Measurements from ENCODE around the gene HIGD2A. TPM values are rescaled to one million over a fixed set of nuclear protein-coding genes. Genes with fewer than 3 reads are reported as not detected.

The HIGD2A gene
- total RNA-seq, 1 donor from 2014 or later: 105 TPM

GRCh38 chr5:176366232-176366894, 22.2 kb upstream of the HIGD2A start:
- intact Hi-C loops (cut with micrococcal nuclease): loop anchor here (10.0 kb wide), 1 partner anchor 132 kb away; the partner anchor contains the start of gene SIMC1

GRCh38 chr5:176368726-176369125, 19.8 kb upstream of the HIGD2A start:
- intact Hi-C loops (cut with micrococcal nuclease): loop anchor here (10.0 kb wide), 1 partner anchor 134 kb away; the partner anchor contains the start of gene SIMC1

- intact Hi-C loops (cut with micrococcal nuclease): loop anchor here (10.0 kb wide), 1 partner anchor 135 kb away; the partner anchor contains the start of gene SIMC1
Measured at GRCh38 chr5:176369934-176370711, 18.4 kb upstream of the HIGD2A start.

GRCh38 chr5:176371621-176372539, 16.7 kb upstream of the HIGD2A start:
- intact Hi-C loops (cut with micrococcal nuclease): no loop called here

- intact Hi-C loops (cut with micrococcal nuclease): no loop called here
Measured at GRCh38 chr5:176373100-176373818, 15.3 kb upstream of the HIGD2A start.

DNA sequence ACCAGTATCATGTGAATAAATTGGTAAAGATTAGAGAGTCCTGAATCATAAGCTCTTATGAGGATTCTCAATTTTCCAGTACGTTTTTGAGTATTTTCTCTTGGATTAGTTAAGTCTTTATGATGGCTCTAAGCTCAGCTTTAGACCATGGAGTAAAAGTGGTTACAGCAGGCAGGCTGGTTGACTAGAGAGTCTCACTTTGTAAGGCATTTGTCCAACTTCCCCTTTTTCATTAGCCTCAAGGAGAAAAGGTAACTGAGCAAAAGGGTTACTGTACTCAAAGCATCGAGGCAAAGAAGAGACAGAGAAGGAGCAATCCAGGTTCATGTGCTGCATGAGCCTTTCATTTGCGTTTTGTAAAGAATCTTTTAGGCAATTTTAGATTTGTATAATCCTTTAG, 8.7 kb upstream of the HIGD2A start:
- intact Hi-C loops (cut with micrococcal nuclease): no loop called here

DNA sequence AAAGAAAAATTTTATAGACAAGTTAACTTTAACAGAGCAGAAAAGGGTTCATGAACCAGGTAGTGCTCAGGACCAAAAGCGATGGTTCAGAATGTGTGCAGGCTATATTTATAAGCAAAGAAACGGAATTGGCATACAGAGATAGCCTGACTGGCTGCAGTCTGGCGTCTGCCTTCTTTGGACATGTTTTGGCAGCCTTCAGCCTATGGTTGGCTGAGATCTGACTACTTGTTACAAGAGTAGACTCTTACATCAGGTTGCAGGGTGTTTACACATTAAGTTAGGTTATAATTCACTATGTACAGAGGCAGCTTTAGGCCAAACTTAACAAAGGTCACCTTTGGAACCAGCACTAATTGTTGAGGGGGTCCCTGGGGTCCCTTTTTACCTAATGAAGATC, 7.1 kb upstream of the HIGD2A start:
- intact Hi-C loops (cut with micrococcal nuclease): no loop called here

DNA sequence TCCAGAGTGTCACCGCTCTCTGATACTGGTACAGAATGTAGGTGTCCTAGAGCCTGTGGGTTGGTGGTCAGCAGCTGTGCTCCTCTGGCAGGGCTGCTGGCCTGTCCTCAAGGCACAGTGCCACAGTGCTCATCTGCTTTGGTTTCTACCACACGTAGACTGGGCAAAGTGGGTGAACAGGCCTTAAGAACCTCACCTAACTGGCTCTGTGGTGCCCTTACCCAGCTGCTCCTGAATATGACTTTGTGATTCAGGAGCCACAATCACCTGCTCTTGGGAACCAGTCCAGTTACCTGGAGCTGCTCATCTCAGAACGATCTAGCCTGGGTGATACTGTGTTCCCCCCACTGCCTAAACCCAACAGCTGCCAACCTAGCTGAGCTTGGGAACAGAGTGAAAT, 6.6 kb upstream of the HIGD2A start:
- intact Hi-C loops (cut with micrococcal nuclease): no loop called here

- intact Hi-C loops (cut with micrococcal nuclease): no loop called here
Measured at GRCh38 chr5:176382721-176383120, 5.8 kb upstream of the HIGD2A start.

GRCh38 chr5:176383248-176383905, 5.2 kb upstream of the HIGD2A start:
- intact Hi-C loops (cut with micrococcal nuclease): no loop called here

DNA sequence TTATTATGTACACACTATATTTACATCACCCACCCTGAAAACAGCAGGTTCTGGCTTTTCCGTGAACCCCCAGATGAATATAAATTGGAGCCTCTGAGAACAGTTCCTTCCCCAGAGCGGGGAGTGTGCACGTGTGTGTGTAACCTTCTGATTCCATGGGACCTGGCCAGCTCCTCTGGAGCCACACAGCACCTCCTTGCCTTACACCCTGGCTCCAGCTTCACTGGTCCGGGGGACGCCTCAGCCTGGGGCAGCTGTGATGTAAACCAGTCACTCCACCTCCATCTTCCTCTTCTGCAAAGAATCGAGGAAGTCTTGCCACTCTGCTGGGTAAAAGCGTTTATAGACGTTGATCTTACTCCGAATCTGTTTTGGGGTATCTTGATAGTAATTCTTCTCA, 4.6 kb upstream of the HIGD2A start:
- intact Hi-C loops (cut with micrococcal nuclease): no loop called here

DNA sequence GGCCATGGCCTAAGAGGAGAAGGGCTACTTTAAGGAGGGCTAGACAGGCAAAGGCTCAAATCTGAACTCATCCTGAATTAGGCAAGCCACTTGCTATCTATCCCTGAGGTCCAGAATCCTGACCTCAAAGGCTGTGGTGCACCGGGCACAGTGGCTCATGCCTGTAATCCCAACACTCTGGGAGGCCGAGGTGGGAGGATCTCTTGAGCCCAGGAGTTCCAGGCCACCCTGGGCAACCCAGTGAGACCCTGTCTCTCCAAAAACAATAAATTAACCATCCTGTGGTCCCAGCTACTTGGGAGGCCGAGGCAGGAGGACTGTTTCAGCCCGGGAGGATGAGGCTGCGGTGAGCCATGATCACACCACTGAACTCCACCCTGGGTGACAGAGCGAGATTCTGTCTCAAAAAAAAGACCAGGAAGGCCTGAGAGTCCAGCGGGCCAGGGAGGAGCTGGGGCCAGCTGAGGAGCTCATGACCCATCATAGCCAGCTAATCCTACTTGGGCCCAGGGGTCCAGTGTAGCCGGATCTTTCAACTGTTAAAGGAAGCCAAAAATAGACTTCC, 4.1 kb upstream of the HIGD2A start:
- intact Hi-C loops (cut with micrococcal nuclease): no loop called here

GRCh38 chr5:176384991-176385390, 3.6 kb upstream of the HIGD2A start:
- intact Hi-C loops (cut with micrococcal nuclease): no loop called here

DNA sequence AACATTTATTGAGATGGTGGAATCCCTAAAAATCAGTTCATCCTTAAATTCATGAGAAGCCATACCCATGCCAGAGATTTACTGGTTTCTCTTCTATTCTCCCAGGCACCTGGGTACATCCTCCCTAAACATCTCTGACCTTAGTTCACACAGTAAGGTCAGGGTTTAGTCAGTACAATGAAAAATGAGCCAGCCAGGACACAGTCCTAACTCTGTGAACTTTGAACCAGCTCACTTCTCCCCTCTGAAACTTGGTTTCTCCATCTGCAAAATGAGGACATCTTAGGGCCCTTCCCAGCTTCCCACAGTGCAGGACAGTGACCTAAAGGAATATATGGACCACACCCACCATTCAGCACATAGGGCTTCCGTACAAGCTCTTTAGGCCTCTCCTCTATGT, 2.1 kb upstream of the HIGD2A start:
- intact Hi-C loops (cut with micrococcal nuclease): no loop called here

- intact Hi-C loops (cut with micrococcal nuclease): no loop called here
Measured at GRCh38 chr5:176387384-176387925, 1.1 kb upstream of the HIGD2A start.

- intact Hi-C loops (cut with micrococcal nuclease): loop anchor here (1.0 kb wide), 2 partner anchors 27 to 149 kb away; partner anchors contain the start of genes KIAA1191 and RNF44
Measured at GRCh38 chr5:176388003-176388443, 528 bp upstream of the HIGD2A start.

GRCh38 chr5:176389135-176390123, 878 bp downstream of the HIGD2A start:
- intact Hi-C loops (cut with micrococcal nuclease): loop anchor here (1.0 kb wide), 5 partner anchors 24 to 258 kb away; partner anchors contain the start of genes ARL10, CLTB, FAF2 and TSPAN17

GRCh38 chr5:176391479-176391878, 2.9 kb downstream of the HIGD2A start:
- intact Hi-C loops (cut with micrococcal nuclease): no loop called here

Measured in T-helper 2 cell treated with Interferon-gamma antibody and Interleukin-4, amounts not matched to agents 100 ng/mL and 5 ng/mL, for 36 hours (primary cell).